DOHH2 (cell line): ENCODE results near the gene ZSCAN10.
"Not testable (repeated sequence)": the region's sequence is repeated elsewhere in the genome, so short reads cannot be mapped to it uniquely, and the experiment has no call there.

ENCODE experiments used
- H3F3A ChIP-seq: fragments of 200-600 bp; sonication (generic), shearing (Covaris generic); 2 replicates; pipeline ENCODE4 v1.6.0; 2016; ENCODE audit warnings: antibody characterized with exemption, mild to moderate bottlenecking; ENCODE audit not compliant: control insufficient read depth, insufficient read depth
- H3K27ac ChIP-seq: fragments of 200-600 bp; sonication (generic); 2 replicates; pipeline ENCODE4 v1.5.1; 2014; ENCODE audit warnings: low read depth, mild to moderate bottlenecking, low read length, moderate library complexity
- H3K27me3 ChIP-seq: fragments of 200-600 bp; sonication (generic); 2 replicates; pipeline ENCODE4 v1.6.1; 2014; ENCODE audit warnings: mild to moderate bottlenecking, low read length, mixed read lengths; ENCODE audit not compliant: control insufficient read depth
- H3K36me3 ChIP-seq: fragments of 200-600 bp; sonication (generic); 2 replicates; pipeline ENCODE4 v1.6.1; 2014; ENCODE audit warnings: mild to moderate bottlenecking, low read length, moderate library complexity, mixed read lengths; ENCODE audit not compliant: control insufficient read depth
- H3K4me1 ChIP-seq: fragments of 200-600 bp; sonication (generic); 2 replicates; pipeline ENCODE4 v1.6.1; 2014; ENCODE audit warnings: mild to moderate bottlenecking, low read length, mixed read lengths; ENCODE audit not compliant: control insufficient read depth
- H3K4me2 ChIP-seq: fragments of 200-600 bp; sonication (generic); 2 replicates; pipeline ENCODE4 v1.6.0; 2014; ENCODE audit warnings: mild to moderate bottlenecking, low read length, moderate library complexity
- H3K4me3 ChIP-seq: fragments of 200-600 bp; sonication (generic); 2 replicates; pipeline ENCODE4 v1.5.1; 2014; ENCODE audit warnings: mild to moderate bottlenecking, low read length, mixed read lengths
- H3K79me2 ChIP-seq: fragments of 200-600 bp; sonication (generic); 2 replicates; pipeline ENCODE4 v1.6.1; 2014; ENCODE audit warnings: mild to moderate bottlenecking, low read length, mixed read lengths; ENCODE audit not compliant: control insufficient read depth
- H3K9me2 ChIP-seq: fragments of 200-600 bp; sonication (generic); replicated peaks from 2 replicates; pipeline ENCODE4 v1.6.1; 2014; ENCODE audit warnings: mild to moderate bottlenecking, low read length, mixed read lengths; ENCODE audit not compliant: control insufficient read depth
- H3K9me3 ChIP-seq: fragments of 200-600 bp; sonication (generic); 2 replicates; pipeline ENCODE4 v1.6.1; 2014; ENCODE audit warnings: antibody characterized with exemption, low read length, mixed read lengths; ENCODE audit not compliant: control insufficient read depth, insufficient read depth
- H4K20me1 ChIP-seq: fragments of 200-600 bp; sonication (generic); 2 replicates; pipeline ENCODE4 v1.6.0; 2014; ENCODE audit warnings: low read depth, mild to moderate bottlenecking, antibody characterized with exemption, low read length, moderate library complexity; ENCODE audit not compliant: control insufficient read depth, insufficient read depth
- CTCF ChIP-seq: fragments of 200-600 bp; sonication (generic); IDR thresholded peaks from one replicate; pipeline ENCODE4 v1.5.1; 2014; ENCODE audit warnings: antibody characterized with exemption, mild to moderate bottlenecking, low read depth, low read length; ENCODE audit not compliant: poor library complexity, severe bottlenecking
- EZH2phosphoT487 ChIP-seq: fragments of 200-600 bp; sonication (generic); IDR thresholded peaks from 2 replicates; pipeline ENCODE4 v1.6.1; 2017; ENCODE audit warnings: borderline replicate concordance, mild to moderate bottlenecking, antibody characterized with exemption, low read length, moderate library complexity, mixed read lengths

ZSCAN10 gene

GRCh38 chr16:3054965-3055733 is 43.9 kb downstream of the ZSCAN10 start:
- Histone ChIP-seq H3F3A (0 out of 2 replicates have a peak, but pooled peaks cover 3% of the 10 kb centered on the region), H3K9me2 (no peaks in the 10 kb centered on the region), H3K4me3 (peak overlapping the region; percentile 65), H3K79me2 (no peaks in the 10 kb centered on the region), H4K20me1 (no peaks in the 10 kb centered on the region), H3K4me2 (peak overlapping the region; percentile 80), H3K27me3 (no peaks in the 10 kb centered on the region), H3K27ac (peak overlapping the region; percentile 70), H3K4me1 (peaks cover 57% of the 10 kb centered on the region), H3K9me3 (no peaks in the 10 kb centered on the region), H3K36me3 (no peaks in the 10 kb centered on the region)
- no peak for TF ChIP-seq CTCF
- no peak for TF ChIP-seq EZH2phosphoT487

- not testable (repeated sequence) for H3F3A ChIP-seq, H4K20me1 ChIP-seq, H3K9me2 ChIP-seq, H3K9me3 ChIP-seq, H3K36me3 ChIP-seq, H3K79me2 ChIP-seq, H3K4me3 ChIP-seq, H3K4me2 ChIP-seq, H3K27ac ChIP-seq, H3K27me3 ChIP-seq
- H3K4me1 ChIP-seq: peaks cover 51% of the 10 kb centered on the region
Measured at GRCh38 chr16:3053330-3053710, 45.8 kb downstream of the ZSCAN10 start.

- not testable (repeated sequence) for H3K4me3 ChIP-seq, H3K27ac ChIP-seq, H3K9me3 ChIP-seq, H3K36me3 ChIP-seq, H3K4me2 ChIP-seq, H3K79me2 ChIP-seq, H3K27me3 ChIP-seq, H4K20me1 ChIP-seq, H3F3A ChIP-seq, H3K9me2 ChIP-seq
- H3K4me1 ChIP-seq: peaks cover 48% of the 10 kb centered on the region
Measured at GRCh38 chr16:3052571-3053329, 46.3 kb downstream of the ZSCAN10 start.

GRCh38 chr16:3051494-3051893 is 47.6 kb downstream of the ZSCAN10 start:
- Histone ChIP-seq H3K4me3 (peak overlapping the region; percentile 23), H3K4me2 (peak overlapping the region; percentile 59), H3K36me3 (no peaks in the 10 kb centered on the region), H3K27me3 (peaks cover 11% of the 10 kb centered on the region), H3F3A (0 out of 2 replicates have a peak, but pooled peaks cover 8% of the 10 kb centered on the region), H3K79me2 (no peaks in the 10 kb centered on the region), H4K20me1 (no peaks in the 10 kb centered on the region), H3K4me1 (peaks cover 44% of the 10 kb centered on the region), H3K27ac (peak overlapping the region; percentile 7; the same call in 1 of the 2 replicates), H3K9me2 (no peaks in the 10 kb centered on the region), H3K9me3 (no peaks in the 10 kb centered on the region)
- TF ChIP-seq EZH2phosphoT487 (no peak), CTCF (no peak)
